ENCODE data around the gene MIGA1.
"Not testable (repeated sequence)": the region's sequence is repeated elsewhere in the genome, so short reads cannot be mapped to it uniquely, and the experiment has no call there.

Gene MIGA1

DNA sequence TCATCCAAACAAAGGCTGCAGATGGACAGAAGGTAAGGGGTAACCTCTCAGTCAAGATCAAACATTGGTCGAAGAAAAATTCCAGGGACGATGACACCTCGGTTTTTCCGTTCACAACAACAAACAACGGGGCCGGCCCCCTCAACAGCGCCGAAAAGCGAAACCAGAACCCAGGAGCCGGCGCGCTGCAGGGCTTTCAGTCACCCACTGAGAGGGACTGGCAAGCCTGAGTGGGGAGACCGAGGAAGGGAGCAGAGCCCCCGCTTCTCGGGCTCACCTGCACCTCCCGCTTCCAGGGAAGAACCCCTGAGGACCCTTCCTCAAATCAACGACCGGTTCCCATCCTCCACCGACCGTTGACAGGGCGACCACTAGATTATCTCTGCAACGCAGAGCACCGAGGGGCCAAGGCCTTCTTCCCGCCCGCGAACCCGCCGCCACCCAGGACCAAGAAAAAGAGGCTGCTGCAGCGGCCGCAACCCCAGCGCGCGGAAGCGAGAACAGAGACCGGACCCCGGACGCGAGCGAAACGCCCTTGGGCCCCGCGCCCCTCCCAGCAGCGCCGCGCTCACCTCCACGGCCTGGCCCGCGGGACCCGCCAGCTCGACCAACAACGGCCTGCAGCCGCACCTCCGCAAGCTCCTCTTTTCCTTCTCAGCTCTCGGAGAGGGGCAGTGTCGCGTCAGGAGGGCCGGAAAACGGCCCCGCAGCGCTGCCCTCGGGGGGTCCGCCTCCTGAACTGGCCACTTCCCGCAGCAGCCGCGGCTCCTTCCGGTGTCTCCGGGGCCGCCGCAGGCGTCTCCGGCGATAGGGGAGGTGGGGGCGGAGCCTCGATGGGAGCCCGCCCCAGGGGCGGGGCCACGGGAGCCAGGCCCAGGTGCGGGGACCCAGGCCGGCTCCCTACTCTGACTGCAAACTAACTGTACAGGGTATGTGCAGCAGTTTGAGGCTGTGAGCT lies 20.1 kb upstream of the MIGA1 start, which contains the start of gene USP33:
USP33 (minus strand) TSS at position 782 of the 958 bp plus-strand sequence. CDS start 18,155 bp downstream, outside the sequence.
- Histone ChIP-seq H3K36me3 (ENCODE audit: control insufficient read depth, insufficient read depth, low read length) (no peaks in the 10 kb centered on the region), H3K27me3 (ENCODE audit: control insufficient read depth, insufficient read depth, low read length, poor library complexity, severe bottlenecking) (no peaks in the 10 kb centered on the region), H3K4me1 (ENCODE audit: control insufficient read depth, insufficient read depth, low read length) (no peaks in the 10 kb centered on the region), H3K9me3 (ENCODE audit: control insufficient read depth, low read length) (no peaks in the 10 kb centered on the region), H3K4me3 (ENCODE audit: insufficient read depth, low read depth, low read length) (peak within 1 kb of the TSS; percentile 86), H3K27ac (ENCODE audit: insufficient read depth, low read depth, low read length, poor library complexity, severe bottlenecking) (peak within 1 kb of the TSS; percentile 81)
- 0% methylated on average over 79 of the region's 79 CpGs for WGBS, 2 experiments

DNA sequence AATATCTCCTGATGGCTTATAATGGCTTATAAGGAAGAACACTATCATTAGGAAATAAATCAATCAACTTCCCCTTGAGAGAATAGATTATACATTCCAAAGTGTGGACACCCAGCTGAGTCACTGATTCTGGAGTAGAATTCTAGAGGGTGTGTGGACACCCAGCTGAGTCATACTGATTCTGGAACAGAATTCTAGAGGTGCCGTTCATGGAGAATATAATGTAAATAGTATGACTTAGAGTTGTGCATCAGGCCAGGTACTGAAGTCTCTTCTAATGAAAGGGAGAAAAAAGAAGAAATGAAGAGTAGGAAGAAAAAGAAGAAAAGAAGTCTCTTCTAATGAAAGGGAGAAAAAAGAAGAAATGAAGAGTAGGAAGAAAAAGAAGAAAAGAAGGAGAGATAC lies 17.4 kb upstream of the MIGA1 start:
- H3K27ac ChIP-seq (ENCODE audit: insufficient read depth, low read depth, low read length, poor library complexity, severe bottlenecking): no peak overlapping the region
- no peaks in the 10 kb centered on the region for H3K9me3 ChIP-seq (ENCODE audit: control insufficient read depth, low read length)
- H3K36me3 ChIP-seq (ENCODE audit: control insufficient read depth, insufficient read depth, low read length): no peaks in the 10 kb centered on the region
- no peak overlapping the region for H3K4me3 ChIP-seq (ENCODE audit: insufficient read depth, low read depth, low read length)
- H3K27me3 ChIP-seq (ENCODE audit: control insufficient read depth, insufficient read depth, low read length, poor library complexity, severe bottlenecking): no peaks in the 10 kb centered on the region
- H3K4me1 ChIP-seq (ENCODE audit: control insufficient read depth, insufficient read depth, low read length): no peaks in the 10 kb centered on the region
- WGBS, 2 experiments: 94% methylated on average over 1 of the region's 1 CpG

DNA sequence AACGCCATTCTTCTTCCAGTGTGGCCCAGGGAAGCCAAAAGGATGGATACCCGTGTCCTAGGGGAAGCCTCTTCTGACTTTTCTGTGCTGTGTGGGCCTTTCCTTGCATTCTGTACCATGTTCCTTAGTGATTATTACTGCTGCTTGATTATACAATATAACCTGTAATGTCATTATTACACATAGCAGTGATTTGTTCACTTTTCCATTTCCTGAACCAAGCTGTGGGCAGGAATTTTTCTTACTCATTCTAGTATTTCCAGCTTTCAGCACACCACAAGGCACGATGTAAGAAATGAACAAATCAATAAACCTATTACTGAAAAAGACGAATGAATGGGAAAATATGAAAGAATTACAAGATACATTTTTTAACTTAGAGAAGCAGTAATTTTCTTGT lies 11.4 kb upstream of the MIGA1 start:
- H3K27ac ChIP-seq (ENCODE audit: insufficient read depth, low read depth, low read length, poor library complexity, severe bottlenecking): no peak overlapping the region
- no peak overlapping the region for H3K4me3 ChIP-seq (ENCODE audit: insufficient read depth, low read depth, low read length)
- no peaks in the 10 kb centered on the region for H3K4me1 ChIP-seq (ENCODE audit: control insufficient read depth, insufficient read depth, low read length)
- H3K36me3 ChIP-seq (ENCODE audit: control insufficient read depth, insufficient read depth, low read length): no peaks in the 10 kb centered on the region
- H3K27me3 ChIP-seq (ENCODE audit: control insufficient read depth, insufficient read depth, low read length, poor library complexity, severe bottlenecking): no peaks in the 10 kb centered on the region
- H3K9me3 ChIP-seq (ENCODE audit: control insufficient read depth, low read length): no peaks in the 10 kb centered on the region
- 97% methylated on average over 2 to 3 of the region's 4 CpGs for WGBS, 2 experiments

DNA sequence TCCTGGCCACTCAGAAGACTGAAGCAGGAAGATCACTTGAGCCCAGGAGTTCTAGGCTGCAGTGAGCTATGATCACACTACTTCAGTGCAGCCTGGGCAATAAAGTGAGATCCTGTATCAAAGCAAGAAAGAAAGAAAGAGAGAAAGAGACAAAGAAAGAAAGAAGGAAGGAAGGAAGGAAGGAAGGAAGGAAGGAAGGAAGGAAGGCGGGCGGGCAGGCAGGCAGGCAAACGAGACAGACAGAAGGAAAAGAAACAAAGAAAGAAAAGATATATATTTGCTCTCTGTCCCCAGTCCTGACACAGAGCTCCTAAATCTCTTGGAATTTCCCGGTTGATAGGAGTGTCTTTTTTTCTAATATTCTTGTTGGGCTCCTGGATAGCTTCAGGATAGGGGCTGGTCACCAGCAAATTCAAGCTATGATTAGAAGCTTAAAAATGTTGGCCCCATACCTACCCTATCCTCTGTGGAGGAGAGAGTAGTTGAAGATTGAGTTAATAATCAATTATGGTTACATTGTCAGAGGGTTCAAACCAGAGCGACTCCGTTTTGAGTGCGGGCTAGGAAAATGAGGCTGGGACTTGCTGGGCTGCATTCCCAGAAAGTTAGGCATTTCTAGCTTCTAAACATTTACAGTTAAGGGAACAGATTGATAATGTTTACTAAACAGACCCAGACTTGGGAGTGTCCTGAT lies 3.3 kb upstream of the MIGA1 start:
- WGBS, 2 experiments: 93 to 97% methylated on average over 7 of the region's 7 CpGs
- no peak overlapping the region for H3K4me3 ChIP-seq (ENCODE audit: insufficient read depth, low read depth, low read length)
- H3K27me3 ChIP-seq (ENCODE audit: control insufficient read depth, insufficient read depth, low read length, poor library complexity, severe bottlenecking): no peaks in the 10 kb centered on the region
- no peaks in the 10 kb centered on the region for H3K36me3 ChIP-seq (ENCODE audit: control insufficient read depth, insufficient read depth, low read length)
- no peaks in the 10 kb centered on the region for H3K4me1 ChIP-seq (ENCODE audit: control insufficient read depth, insufficient read depth, low read length)
- no peak overlapping the region for H3K27ac ChIP-seq (ENCODE audit: insufficient read depth, low read depth, low read length, poor library complexity, severe bottlenecking)
- H3K9me3 ChIP-seq (ENCODE audit: control insufficient read depth, low read length): no peaks in the 10 kb centered on the region

DNA sequence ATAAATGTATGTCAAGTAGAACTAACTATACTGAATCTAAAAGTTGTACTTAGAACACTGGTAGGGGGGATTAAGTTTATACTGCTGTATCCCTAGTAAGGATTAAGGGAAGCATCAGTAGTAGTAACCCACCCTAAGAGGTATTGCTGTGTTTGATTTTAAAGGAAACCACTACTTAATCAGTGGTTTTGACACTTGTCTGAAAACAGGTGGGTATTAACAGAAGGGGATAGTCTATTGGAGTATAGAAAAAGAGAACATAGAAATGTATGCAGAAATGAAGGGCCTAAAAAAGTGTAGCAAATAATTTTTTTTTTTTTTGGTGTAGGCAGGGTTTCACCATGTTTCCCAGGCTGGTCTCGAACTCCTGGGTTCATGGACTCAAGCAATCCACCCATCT lies 2.2 kb downstream of the MIGA1 start:
- Histone ChIP-seq H3K27me3 (ENCODE audit: control insufficient read depth, insufficient read depth, low read length, poor library complexity, severe bottlenecking) (no peaks in the 10 kb centered on the region), H3K9me3 (ENCODE audit: control insufficient read depth, low read length) (no peaks in the 10 kb centered on the region), H3K27ac (ENCODE audit: insufficient read depth, low read depth, low read length, poor library complexity, severe bottlenecking) (no peak overlapping the region), H3K36me3 (ENCODE audit: control insufficient read depth, insufficient read depth, low read length) (peaks cover 8% of the 10 kb centered on the region), H3K4me1 (ENCODE audit: control insufficient read depth, insufficient read depth, low read length) (no peaks in the 10 kb centered on the region), H3K4me3 (ENCODE audit: insufficient read depth, low read depth, low read length) (no peak overlapping the region)
- WGBS, 2 experiments: 91 to 93% methylated on average over 1 of the region's 1 CpG

DNA sequence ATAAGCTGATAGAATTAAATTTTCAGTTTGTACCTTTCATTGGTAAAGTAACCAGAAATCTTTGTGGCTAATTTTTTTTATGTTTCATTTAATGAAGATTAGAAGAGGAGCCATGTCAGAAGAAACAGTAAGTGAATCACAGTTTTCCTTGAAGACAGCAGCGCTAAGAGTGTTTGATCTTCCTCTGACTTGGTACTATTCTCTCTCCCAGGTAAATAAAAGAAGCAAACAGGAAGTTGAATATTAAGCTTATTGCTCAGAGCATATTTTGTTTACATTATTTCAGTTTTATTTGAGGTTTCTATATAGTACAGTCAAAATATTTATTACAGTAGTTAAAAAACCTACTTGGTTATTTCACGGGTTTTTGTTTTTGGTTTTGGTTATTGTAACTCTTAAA lies 3.7 kb downstream of the MIGA1 start:
- H3K4me3 ChIP-seq (ENCODE audit: insufficient read depth, low read depth, low read length): no peak overlapping the region
- 94 to 95% methylated on average over 1 of the region's 2 CpGs for WGBS, 2 experiments
- H3K9me3 ChIP-seq (ENCODE audit: control insufficient read depth, low read length): no peaks in the 10 kb centered on the region
- H3K4me1 ChIP-seq (ENCODE audit: control insufficient read depth, insufficient read depth, low read length): no peaks in the 10 kb centered on the region
- peaks cover 8% of the 10 kb centered on the region for H3K36me3 ChIP-seq (ENCODE audit: control insufficient read depth, insufficient read depth, low read length)
- H3K27me3 ChIP-seq (ENCODE audit: control insufficient read depth, insufficient read depth, low read length, poor library complexity, severe bottlenecking): no peaks in the 10 kb centered on the region
- H3K27ac ChIP-seq (ENCODE audit: insufficient read depth, low read depth, low read length, poor library complexity, severe bottlenecking): no peak overlapping the region

DNA sequence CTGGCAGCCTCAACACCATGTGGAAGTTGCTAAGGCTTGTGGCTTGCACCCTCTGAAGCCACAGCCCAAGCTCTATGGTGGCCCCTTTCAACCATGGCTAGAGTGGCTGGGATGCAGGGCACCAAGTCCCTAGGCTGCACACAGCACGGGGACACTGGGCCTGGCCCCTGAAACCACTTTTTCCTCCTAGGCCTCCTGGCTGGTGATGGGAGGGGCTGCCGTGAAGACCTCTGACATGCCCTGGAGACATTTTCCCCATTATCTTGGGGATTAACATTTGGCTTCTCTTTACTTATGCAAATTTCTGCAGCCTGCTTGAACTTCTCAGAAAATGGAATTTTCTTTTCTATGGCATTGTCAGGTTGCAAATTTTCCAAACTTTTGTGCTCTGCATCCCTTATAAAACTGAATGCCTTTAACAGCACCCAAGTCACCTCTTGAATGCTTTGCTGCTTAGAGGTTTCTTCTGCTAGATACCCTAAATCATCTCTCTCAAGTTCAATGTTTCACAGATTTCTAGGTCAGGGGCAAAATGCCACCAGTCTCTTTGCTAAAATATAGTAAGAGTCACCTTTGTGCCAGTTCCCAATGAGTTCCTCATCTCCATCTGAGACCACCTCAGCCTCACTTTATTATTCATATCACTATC lies 6.8 kb downstream of the MIGA1 start:
- not testable (repeated sequence) for H3K27ac ChIP-seq (ENCODE audit: insufficient read depth, low read depth, low read length, poor library complexity, severe bottlenecking); H3K4me1 ChIP-seq (ENCODE audit: control insufficient read depth, insufficient read depth, low read length); H3K27me3 ChIP-seq (ENCODE audit: control insufficient read depth, insufficient read depth, low read length, poor library complexity, severe bottlenecking); H3K9me3 ChIP-seq (ENCODE audit: control insufficient read depth, low read length); H3K4me3 ChIP-seq (ENCODE audit: insufficient read depth, low read depth, low read length); H3K36me3 ChIP-seq (ENCODE audit: control insufficient read depth, insufficient read depth, low read length)
- WGBS, 2 experiments: 89 to 94% methylated on average over 2 of the region's 2 CpGs

DNA sequence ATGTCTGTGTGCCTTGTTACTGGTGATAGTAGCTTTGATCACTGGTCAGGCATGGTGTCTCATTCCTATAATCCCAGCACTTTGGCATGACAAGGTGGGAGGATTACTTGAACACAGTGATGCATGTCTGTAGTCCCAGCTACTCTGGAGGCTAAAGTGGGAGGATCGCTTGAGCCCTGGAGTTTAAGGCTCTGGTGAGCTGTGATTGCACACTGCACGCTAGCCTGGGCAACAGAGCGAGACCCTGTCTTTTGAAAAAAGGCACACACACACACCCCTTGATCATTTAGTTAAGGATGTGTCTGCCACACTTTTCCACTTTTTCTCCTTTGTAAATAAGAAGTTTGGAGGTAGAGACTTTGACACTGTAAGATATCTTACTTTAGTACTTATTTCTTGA lies 15.1 kb downstream of the MIGA1 start:
- Histone ChIP-seq H3K36me3 (ENCODE audit: control insufficient read depth, insufficient read depth, low read length) (no peaks in the 10 kb centered on the region), H3K4me3 (ENCODE audit: insufficient read depth, low read depth, low read length) (no peak overlapping the region), H3K9me3 (ENCODE audit: control insufficient read depth, low read length) (no peaks in the 10 kb centered on the region), H3K4me1 (ENCODE audit: control insufficient read depth, insufficient read depth, low read length) (no peaks in the 10 kb centered on the region), H3K27me3 (ENCODE audit: control insufficient read depth, insufficient read depth, low read length, poor library complexity, severe bottlenecking) (no peaks in the 10 kb centered on the region), H3K27ac (ENCODE audit: insufficient read depth, low read depth, low read length, poor library complexity, severe bottlenecking) (no peak overlapping the region)
- 89 to 98% methylated on average over 3 of the region's 3 CpGs for WGBS, 2 experiments

DNA sequence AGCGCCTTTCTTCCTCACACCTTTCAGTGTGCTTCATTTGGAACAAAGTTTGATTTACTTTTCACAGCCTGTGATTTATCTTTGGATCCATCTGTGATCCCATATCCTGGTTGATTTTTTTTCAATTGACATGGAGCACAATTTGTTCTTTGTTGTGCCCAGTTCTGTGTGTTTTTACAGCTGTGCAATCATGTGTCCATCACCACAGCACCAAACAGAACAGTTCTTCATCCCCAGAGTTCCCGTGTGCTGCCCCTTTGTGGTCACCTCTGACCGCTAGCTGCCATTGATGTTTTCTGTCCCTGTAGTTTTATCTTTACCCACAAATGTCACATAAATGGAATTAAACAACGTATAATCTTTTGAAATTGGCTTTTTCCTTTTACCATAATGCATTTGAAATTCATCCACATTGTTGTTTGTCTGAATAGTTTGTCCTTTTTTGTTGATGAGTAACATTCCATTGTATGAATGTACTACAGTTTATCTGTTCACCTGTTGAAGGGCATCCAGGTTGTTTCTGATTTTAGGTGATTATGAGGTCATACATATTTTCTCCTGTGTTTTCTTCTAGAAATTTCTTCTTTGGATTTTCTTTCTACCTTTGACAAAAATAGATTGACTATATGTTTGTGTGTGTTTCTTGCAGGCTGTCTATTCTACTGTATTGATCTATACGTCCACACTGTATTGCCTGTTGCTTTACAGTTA lies 17.4 kb downstream of the MIGA1 start:
- WGBS, 2 experiments: 87% methylated on average over 5 of the region's 5 CpGs
- no peaks in the 10 kb centered on the region for H3K27me3 ChIP-seq (ENCODE audit: control insufficient read depth, insufficient read depth, low read length, poor library complexity, severe bottlenecking)
- no peaks in the 10 kb centered on the region for H3K36me3 ChIP-seq (ENCODE audit: control insufficient read depth, insufficient read depth, low read length)
- H3K27ac ChIP-seq (ENCODE audit: insufficient read depth, low read depth, low read length, poor library complexity, severe bottlenecking): no peak overlapping the region
- H3K9me3 ChIP-seq (ENCODE audit: control insufficient read depth, low read length): no peaks in the 10 kb centered on the region
- no peak overlapping the region for H3K4me3 ChIP-seq (ENCODE audit: insufficient read depth, low read depth, low read length)
- H3K4me1 ChIP-seq (ENCODE audit: control insufficient read depth, insufficient read depth, low read length): no peaks in the 10 kb centered on the region

Measured in ectodermal cell (in vitro differentiated cells).